H1 (cell line): ENCODE data around the gene SNX19.

ENCODE experiments used
- BACH1 ChIP-seq: IDR thresholded peaks from 2 replicates; pipeline ENCODE4 v1.6.1; 2012; ENCODE audit warnings: low read length, improper control_type of control experiment
- CHD1 ChIP-seq: IDR thresholded peaks from 2 replicates; pipeline ENCODE4 v1.6.1; 2012; ENCODE audit warnings: low read depth, low read length, improper control_type of control experiment
- CTCF ChIP-seq, 3 experiments: IDR thresholded peaks; 1 replicate in 2 of 3; 2 replicates in 1 of 3; pipeline versions ENCODE4 v1.5.1 to v1.6.1; 2011; ENCODE audit warnings: low read length in 3 of 3, mild to moderate bottlenecking in 3 of 3, inconsistent platforms in 2 of 3, low read depth in 1 of 3, moderate library complexity in 1 of 3; ENCODE audit not compliant: insufficient read depth in 1 of 3; ENCODE audit errors: control extremely low read depth in 1 of 3
- EZH2 ChIP-seq: fragments of 200-600 bp; sonication (generic); IDR thresholded peaks from 2 replicates; pipeline ENCODE4 v1.7.1; 2012; ENCODE audit warnings: low read depth, mild to moderate bottlenecking, moderate library complexity, low read length, inconsistent platforms; ENCODE audit not compliant: severe bottlenecking
- FOSL1 ChIP-seq: IDR thresholded peaks from 2 replicates; pipeline ENCODE4 v1.6.1; 2011; ENCODE audit warnings: mild to moderate bottlenecking, low read depth, low read length, moderate library complexity; ENCODE audit not compliant: insufficient read depth
- POLR2A ChIP-seq, 2 experiments: IDR thresholded peaks; 1 replicate in 1 of 2; 2 replicates in 1 of 2; pipeline ENCODE4 v1.6.1; 2011; ENCODE audit warnings: low read depth in 2 of 2, low read length in 2 of 2, mild to moderate bottlenecking in 2 of 2; ENCODE audit errors: control extremely low read depth in 1 of 2
- POLR2AphosphoS5 ChIP-seq: IDR thresholded peaks from 2 replicates; pipeline ENCODE4 v1.6.1; 2011; ENCODE audit warnings: low read depth, low read length
- RBBP5 ChIP-seq: IDR thresholded peaks from 2 replicates; pipeline ENCODE4 v1.7.1; 2012; ENCODE audit warnings: low read depth, mild to moderate bottlenecking, inconsistent platforms, low read length, moderate library complexity, borderline replicate concordance
- TAF1 ChIP-seq: IDR thresholded peaks from 2 replicates; pipeline ENCODE4 v1.6.1; 2011; ENCODE audit warnings: mild to moderate bottlenecking, low read depth, low read length
- TEAD4 ChIP-seq: IDR thresholded peaks from 2 replicates; pipeline ENCODE4 v1.6.1; 2012; ENCODE audit warnings: low read depth, low read length, inconsistent platforms, mixed read lengths
- USF2 ChIP-seq: IDR thresholded peaks from 2 replicates; pipeline ENCODE4 v1.6.1; 2011; ENCODE audit warnings: low read length, improper control_type of control experiment
- TF ChIP-seq, protein P1 (sequence below): IDR thresholded peaks from 2 replicates; pipeline ENCODE4 v1.6.1; 2011; ENCODE audit warnings: low read depth, mild to moderate bottlenecking, low read length; ENCODE audit not compliant: insufficient read depth

GRCh38 chr11:130859886-130860285 is 56.4 kb downstream of the SNX19 start:
- no peak for TF ChIP-seq CTCF (IDR thresholded peaks at IDR 0.05; ENCODE audit: control extremely low read depth in 1 of 3, insufficient read depth in 1 of 3, low read depth in 1 of 3, low read length in 3 of 3)
- no peak for TF ChIP-seq FOSL1
- no peak for TF ChIP-seq BACH1
- no peak for TF ChIP-seq TEAD4
- no peak for TF ChIP-seq EZH2
- TF ChIP-seq USF2, result no peak
- no peak for TF ChIP-seq CHD1
- no peak for TF ChIP-seq POLR2A (IDR thresholded peaks at IDR 0.05; ENCODE audit: control extremely low read depth in 1 of 2, low read depth in 2 of 2, low read length in 2 of 2)
- TF ChIP-seq POLR2AphosphoS5, result no peak
- no peak for TF ChIP-seq TAF1
- TF ChIP-seq, protein P1, sequence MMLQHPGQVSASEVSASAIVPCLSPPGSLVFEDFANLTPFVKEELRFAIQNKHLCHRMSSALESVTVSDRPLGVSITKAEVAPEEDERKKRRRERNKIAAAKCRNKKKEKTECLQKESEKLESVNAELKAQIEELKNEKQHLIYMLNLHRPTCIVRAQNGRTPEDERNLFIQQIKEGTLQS, result no peak
- TF ChIP-seq RBBP5, result no peak
